DOHH2 (cell line): Measurements from ENCODE around the gene C1orf35.

Experiments
- H3F3A ChIP-seq: fragments of 200-600 bp; sonication (generic), shearing (Covaris generic); 2 replicates; pipeline ENCODE4 v1.6.0; 2016; ENCODE audit warnings: antibody characterized with exemption, mild to moderate bottlenecking; ENCODE audit not compliant: control insufficient read depth, insufficient read depth
- H3K27ac ChIP-seq: fragments of 200-600 bp; sonication (generic); 2 replicates; pipeline ENCODE4 v1.5.1; 2014; ENCODE audit warnings: low read depth, mild to moderate bottlenecking, low read length, moderate library complexity
- H3K27me3 ChIP-seq: fragments of 200-600 bp; sonication (generic); 2 replicates; pipeline ENCODE4 v1.6.1; 2014; ENCODE audit warnings: mild to moderate bottlenecking, low read length, mixed read lengths; ENCODE audit not compliant: control insufficient read depth
- H3K36me3 ChIP-seq: fragments of 200-600 bp; sonication (generic); 2 replicates; pipeline ENCODE4 v1.6.1; 2014; ENCODE audit warnings: mild to moderate bottlenecking, low read length, moderate library complexity, mixed read lengths; ENCODE audit not compliant: control insufficient read depth
- H3K4me1 ChIP-seq: fragments of 200-600 bp; sonication (generic); 2 replicates; pipeline ENCODE4 v1.6.1; 2014; ENCODE audit warnings: mild to moderate bottlenecking, low read length, mixed read lengths; ENCODE audit not compliant: control insufficient read depth
- H3K4me2 ChIP-seq: fragments of 200-600 bp; sonication (generic); 2 replicates; pipeline ENCODE4 v1.6.0; 2014; ENCODE audit warnings: mild to moderate bottlenecking, low read length, moderate library complexity
- H3K4me3 ChIP-seq: fragments of 200-600 bp; sonication (generic); 2 replicates; pipeline ENCODE4 v1.5.1; 2014; ENCODE audit warnings: mild to moderate bottlenecking, low read length, mixed read lengths
- H3K79me2 ChIP-seq: fragments of 200-600 bp; sonication (generic); 2 replicates; pipeline ENCODE4 v1.6.1; 2014; ENCODE audit warnings: mild to moderate bottlenecking, low read length, mixed read lengths; ENCODE audit not compliant: control insufficient read depth
- H3K9me2 ChIP-seq: fragments of 200-600 bp; sonication (generic); replicated peaks from 2 replicates; pipeline ENCODE4 v1.6.1; 2014; ENCODE audit warnings: mild to moderate bottlenecking, low read length, mixed read lengths; ENCODE audit not compliant: control insufficient read depth
- H3K9me3 ChIP-seq: fragments of 200-600 bp; sonication (generic); 2 replicates; pipeline ENCODE4 v1.6.1; 2014; ENCODE audit warnings: antibody characterized with exemption, low read length, mixed read lengths; ENCODE audit not compliant: control insufficient read depth, insufficient read depth
- H4K20me1 ChIP-seq: fragments of 200-600 bp; sonication (generic); 2 replicates; pipeline ENCODE4 v1.6.0; 2014; ENCODE audit warnings: low read depth, mild to moderate bottlenecking, antibody characterized with exemption, low read length, moderate library complexity; ENCODE audit not compliant: control insufficient read depth, insufficient read depth
- CTCF ChIP-seq: fragments of 200-600 bp; sonication (generic); IDR thresholded peaks from one replicate; pipeline ENCODE4 v1.5.1; 2014; ENCODE audit warnings: antibody characterized with exemption, mild to moderate bottlenecking, low read depth, low read length; ENCODE audit not compliant: poor library complexity, severe bottlenecking
- EZH2phosphoT487 ChIP-seq: fragments of 200-600 bp; sonication (generic); IDR thresholded peaks from 2 replicates; pipeline ENCODE4 v1.6.1; 2017; ENCODE audit warnings: borderline replicate concordance, mild to moderate bottlenecking, antibody characterized with exemption, low read length, moderate library complexity, mixed read lengths

Gene C1orf35

GRCh38 chr1:228147768-228148167 is 44.6 kb upstream of the C1orf35 start:
- Histone ChIP-seq H3K27ac (no peak overlapping the region), H3K4me3 (no peak overlapping the region), H3K4me1 (peaks cover 16% of the 10 kb centered on the region), H3K9me3 (no peaks in the 10 kb centered on the region), H3K4me2 (no peak overlapping the region), H3K27me3 (no peaks in the 10 kb centered on the region), H3F3A (no peaks in the 10 kb centered on the region), H3K9me2 (no peaks in the 10 kb centered on the region), H3K36me3 (peaks cover 4% of the 10 kb centered on the region), H3K79me2 (peaks cover 37% of the 10 kb centered on the region), H4K20me1 (0 out of 2 replicates have a peak, but pooled peaks cover 4% of the 10 kb centered on the region)
- TF ChIP-seq CTCF, result no peak

GRCh38 chr1:228147151-228147693 is 44.1 kb upstream of the C1orf35 start:
- Histone ChIP-seq H4K20me1 (0 out of 2 replicates have a peak, but pooled peaks cover 4% of the 10 kb centered on the region), H3K4me1 (peaks cover 22% of the 10 kb centered on the region), H3K4me3 (no peak overlapping the region), H3K9me2 (no peaks in the 10 kb centered on the region), H3K79me2 (peaks cover 43% of the 10 kb centered on the region), H3K9me3 (no peaks in the 10 kb centered on the region), H3K27ac (no peak overlapping the region), H3F3A (no peaks in the 10 kb centered on the region), H3K27me3 (no peaks in the 10 kb centered on the region), H3K36me3 (peaks cover 6% of the 10 kb centered on the region), H3K4me2 (no peak overlapping the region)
- TF ChIP-seq EZH2phosphoT487, result no peak
- TF ChIP-seq CTCF, result no peak

- peaks cover 49% of the 10 kb centered on the region for H3K79me2 ChIP-seq
- H3K27me3 ChIP-seq, result no peaks in the 10 kb centered on the region
- no peak overlapping the region for H3K4me2 ChIP-seq
- H3K4me1 ChIP-seq, result peaks cover 28% of the 10 kb centered on the region
- H3K36me3 ChIP-seq, result peaks cover 13% of the 10 kb centered on the region
- H3K9me3 ChIP-seq, result no peaks in the 10 kb centered on the region
- H4K20me1 ChIP-seq, result peaks cover 7% of the 10 kb centered on the region; the same call in 1 of the 2 replicates
- no peak overlapping the region for H3K27ac ChIP-seq
- H3K9me2 ChIP-seq, result no peaks in the 10 kb centered on the region
- no peak overlapping the region for H3K4me3 ChIP-seq
- TF ChIP-seq EZH2phosphoT487 (no peak), CTCF (no peak)
- H3F3A ChIP-seq, result no peaks in the 10 kb centered on the region
Observed at GRCh38 chr1:228146417-228147150, 43.5 kb upstream of the C1orf35 start.
